Astrocyte (in vitro differentiated cells and primary cell): ENCODE data around the gene MET. TPM values are rescaled to one million over a fixed set of nuclear protein-coding genes. Genes with fewer than 3 reads are reported as not detected.

Source experiments
- DNase-seq: peaks from one replicate; pipeline ENCODE4 v3.0.0-alpha.2; 2010; ENCODE audit warnings: low read depth
- FAIRE-seq: peaks from 2 replicates; lab custom pipeline; 2011; peaks lifted over from hg19 to GRCh38; lab: Jason Lieb, UNC
- H2AFZ ChIP-seq: 2 replicates; pipeline ENCODE4 v1.6.0; 2012; ENCODE audit warnings: low read depth, low read length, inconsistent platforms
- H3K27ac ChIP-seq: 2 replicates; pipeline ENCODE4 v1.5.1; 2011; ENCODE audit warnings: low read depth, low read length, inconsistent platforms
- H3K27me3 ChIP-seq: 2 replicates; pipeline ENCODE4 v1.6.0; 2011; ENCODE audit warnings: low read length, inconsistent platforms; ENCODE audit not compliant: insufficient read depth
- H3K36me3 ChIP-seq: 2 replicates; pipeline ENCODE4 v1.5.1; 2011; ENCODE audit warnings: low read length, inconsistent platforms; ENCODE audit not compliant: insufficient read depth
- H3K4me1 ChIP-seq: 2 replicates; pipeline ENCODE4 v1.5.1; 2011; ENCODE audit warnings: low read length, inconsistent platforms; ENCODE audit not compliant: insufficient read depth
- H3K4me2 ChIP-seq: 2 replicates; pipeline ENCODE4 v1.6.0; 2012; ENCODE audit warnings: low read length, inconsistent platforms
- H3K4me3 ChIP-seq: 2 replicates; pipeline ENCODE4 v1.5.1; 2011; ENCODE audit warnings: low read depth, mild to moderate bottlenecking, low read length, inconsistent platforms; ENCODE audit not compliant: insufficient read depth
- H3K79me2 ChIP-seq: 2 replicates; pipeline ENCODE4 v1.6.0; 2012; ENCODE audit warnings: mild to moderate bottlenecking, low read length, inconsistent platforms; ENCODE audit not compliant: insufficient read depth
- H3K9ac ChIP-seq: 2 replicates; pipeline ENCODE4 v1.6.0; 2012; ENCODE audit warnings: mild to moderate bottlenecking, low read length, inconsistent platforms
- H3K9me3 ChIP-seq: 2 replicates; pipeline ENCODE4 v1.5.1; 2012; ENCODE audit warnings: low read depth, mild to moderate bottlenecking, low read length, inconsistent platforms; ENCODE audit not compliant: insufficient read depth
- H4K20me1 ChIP-seq: 2 replicates; pipeline ENCODE4 v1.6.0; 2012; ENCODE audit warnings: low read length, inconsistent platforms; ENCODE audit not compliant: insufficient read depth
- H3K27ac Mint-ChIP-seq: one replicate; pipeline ENCODE4 v1.8.0; 2021; ENCODE audit warnings: mild to moderate bottlenecking, mixed read lengths; ENCODE audit not compliant: unreplicated experiment
- H3K27me3 Mint-ChIP-seq: one replicate; pipeline ENCODE4 v1.8.0; 2021; ENCODE audit warnings: low read depth, mixed read lengths; ENCODE audit not compliant: unreplicated experiment
- H3K36me3 Mint-ChIP-seq: one replicate; pipeline ENCODE4 v1.8.0; 2021; ENCODE audit warnings: low read depth, mixed read lengths; ENCODE audit not compliant: unreplicated experiment
- H3K4me1 Mint-ChIP-seq: one replicate; pipeline ENCODE4 v1.8.0; 2021; ENCODE audit warnings: low read depth, mixed read lengths; ENCODE audit not compliant: unreplicated experiment
- H3K4me3 Mint-ChIP-seq: one replicate; pipeline ENCODE4 v1.8.0; 2021; ENCODE audit warnings: mild to moderate bottlenecking, moderate library complexity, mixed read lengths; ENCODE audit not compliant: unreplicated experiment
- H3K9me3 Mint-ChIP-seq: one replicate; pipeline ENCODE4 v1.8.0; 2021; ENCODE audit warnings: mild to moderate bottlenecking, mixed read lengths; ENCODE audit not compliant: unreplicated experiment
- CTCF ChIP-seq: IDR thresholded peaks from 2 replicates; pipeline ENCODE4 v1.5.1; 2011; ENCODE audit warnings: low read depth, mild to moderate bottlenecking, inconsistent platforms, low read length, moderate library complexity; ENCODE audit not compliant: insufficient read depth
- EZH2 ChIP-seq: IDR thresholded peaks from 2 replicates; pipeline ENCODE4 v1.6.1; 2012; ENCODE audit warnings: mild to moderate bottlenecking, low read length, inconsistent platforms; ENCODE audit not compliant: insufficient read depth
- total RNA-seq: library from RNA; stranded (reverse); gene quantifications from 2 replicates; pipeline ENCODE4 v1.2.1, GENCODE V29; 2021

Gene MET
- total RNA-seq, 1 donor from 2014 or later: 8.2 TPM

- no peak overlapping the region for H3K4me3 Mint-ChIP-seq
- Histone ChIP-seq H3K4me1 (peaks cover 41% of the 10 kb centered on the region), H3K36me3 (peaks cover 13% of the 10 kb centered on the region), H3K79me2 (no peaks in the 10 kb centered on the region), H3K27me3 (no peaks in the 10 kb centered on the region), H3K27ac (peak overlapping the region; percentile 48), H3K4me3 (no peak overlapping the region), H3K9me3 (no peaks in the 10 kb centered on the region), H2AFZ (no peak overlapping the region), H3K9ac (peak overlapping the region; percentile 35), H4K20me1 (no peaks in the 10 kb centered on the region), H3K4me2 (peak overlapping the region; percentile 43)
- no peaks in the 10 kb centered on the region for H3K9me3 Mint-ChIP-seq
- peak; percentile 87 for DNase-seq
- peak; percentile 74 for FAIRE-seq
- H3K4me1 Mint-ChIP-seq: peaks cover 28% of the 10 kb centered on the region
- no peaks in the 10 kb centered on the region for H3K36me3 Mint-ChIP-seq
- H3K27me3 Mint-ChIP-seq: no peaks in the 10 kb centered on the region
- TF ChIP-seq CTCF (no peak), EZH2 (no peak)
- peak overlapping the region; percentile 14 for H3K27ac Mint-ChIP-seq
Measured at GRCh38 chr7:116782177-116782711, 110.2 kb downstream of the MET start.

- FAIRE-seq (no peak), DNase-seq (no peak)
- Histone ChIP-seq H3K27ac (no peak overlapping the region), H3K4me3 (no peak overlapping the region), H3K9me3 (no peaks in the 10 kb centered on the region), H3K4me2 (no peak overlapping the region), H3K4me1 (peaks cover 28% of the 10 kb centered on the region), H4K20me1 (no peaks in the 10 kb centered on the region), H3K36me3 (peaks cover 17% of the 10 kb centered on the region), H2AFZ (no peak overlapping the region), H3K9ac (no peak overlapping the region), H3K27me3 (no peaks in the 10 kb centered on the region), H3K79me2 (no peaks in the 10 kb centered on the region)
- no peak overlapping the region for H3K4me3 Mint-ChIP-seq
- no peak for TF ChIP-seq EZH2
- no peak for TF ChIP-seq CTCF
- no peak overlapping the region for H3K27ac Mint-ChIP-seq
- peaks cover 25% of the 10 kb centered on the region for H3K4me1 Mint-ChIP-seq
- no peaks in the 10 kb centered on the region for H3K9me3 Mint-ChIP-seq
- H3K36me3 Mint-ChIP-seq: no peaks in the 10 kb centered on the region
- no peaks in the 10 kb centered on the region for H3K27me3 Mint-ChIP-seq
Measured at GRCh38 chr7:116783666-116784318, 111.8 kb downstream of the MET start.

- TF ChIP-seq CTCF: no peak
- no peak for TF ChIP-seq EZH2
- H3K4me3 Mint-ChIP-seq: no peak overlapping the region
- no peak overlapping the region for H3K4me2 ChIP-seq
- no peaks in the 10 kb centered on the region for H3K9me3 ChIP-seq
- peaks cover 22% of the 10 kb centered on the region for H3K36me3 ChIP-seq
- no peaks in the 10 kb centered on the region for H3K27me3 ChIP-seq
- H3K4me1 ChIP-seq: peaks cover 28% of the 10 kb centered on the region
- H2AFZ ChIP-seq: no peak overlapping the region
- H3K9me3 Mint-ChIP-seq: no peaks in the 10 kb centered on the region
- H3K9ac ChIP-seq: no peak overlapping the region
- no peaks in the 10 kb centered on the region for H3K79me2 ChIP-seq
- no peaks in the 10 kb centered on the region for H3K27me3 Mint-ChIP-seq
- H3K27ac ChIP-seq: no peak overlapping the region
- H3K36me3 Mint-ChIP-seq: no peaks in the 10 kb centered on the region
- no peak overlapping the region for H3K27ac Mint-ChIP-seq
- H3K4me3 ChIP-seq: no peak overlapping the region
- no peaks in the 10 kb centered on the region for H4K20me1 ChIP-seq
- peaks cover 25% of the 10 kb centered on the region for H3K4me1 Mint-ChIP-seq
- DNase-seq (no peak), FAIRE-seq (no peak)
Measured at GRCh38 chr7:116784647-116785046, 112.7 kb downstream of the MET start.
